ENCODE results near the gene SERPINB5.

The SERPINB5 gene

DNA sequence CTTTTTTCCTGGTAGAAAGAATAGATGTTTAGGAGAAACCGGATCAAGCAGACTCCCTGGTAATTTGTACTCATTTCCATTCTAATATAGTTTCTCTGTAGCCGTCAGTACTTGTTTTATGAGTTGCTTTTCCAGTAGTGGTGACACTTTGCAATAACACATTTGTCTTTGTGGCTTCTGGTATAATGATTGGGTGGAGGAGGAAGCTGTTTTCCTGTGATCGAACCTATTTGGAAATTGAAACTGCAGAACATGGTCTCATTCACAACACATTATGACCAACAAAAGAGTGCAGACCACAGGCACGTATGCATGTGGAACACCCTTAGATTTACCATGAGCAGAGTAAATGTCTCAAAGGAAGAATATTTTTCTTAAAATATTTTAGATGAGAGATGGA is 57.9 kb downstream of the SERPINB5 start:
- Histone ChIP-seq H3K79me2 (ENCODE audit: insufficient read depth, low read length) (no peaks in the 10 kb centered on the region), H3K9me3 (ENCODE audit: insufficient read depth, low read length, severe bottlenecking) (no peaks in the 10 kb centered on the region), H3K9ac (ENCODE audit: low read depth, low read length) (no peak overlapping the region), H3K4me1 (ENCODE audit: insufficient read depth, low read length) (no peaks in the 10 kb centered on the region), H3K27ac (ENCODE audit: low read length) (no peak overlapping the region), H3K27me3 (ENCODE audit: insufficient read depth, low read length, poor library complexity) (peaks cover 10% of the 10 kb centered on the region), H2AFZ (ENCODE audit: low read depth, low read length) (no peak overlapping the region), H3K4me3 (ENCODE audit: low read depth in 1 of 2, low read length in 2 of 2) (no peak overlapping the region), H3K4me2 (ENCODE audit: insufficient read depth, low read length) (no peak overlapping the region), H3K36me3 (ENCODE audit: insufficient read depth, low read length) (no peaks in the 10 kb centered on the region), H4K20me1 (ENCODE audit: insufficient read depth, low read length) (no peaks in the 10 kb centered on the region)
- TF ChIP-seq CTCF (IDR thresholded peaks at IDR 0.05; ENCODE audit: borderline replicate concordance, extremely low read depth, low read length, poor library complexity, severe bottlenecking): no peak
- DNase-seq: no peak
- ATAC-seq (ENCODE audit: insufficient read depth, low read depth): no peak

- H3K4me2 ChIP-seq (ENCODE audit: insufficient read depth, low read length): no peak overlapping the region
- H3K4me1 ChIP-seq (ENCODE audit: insufficient read depth, low read length): no peaks in the 10 kb centered on the region
- H4K20me1 ChIP-seq (ENCODE audit: insufficient read depth, low read length): no peaks in the 10 kb centered on the region
- H2AFZ ChIP-seq (ENCODE audit: low read depth, low read length): no peak overlapping the region
- peaks cover 19% of the 10 kb centered on the region for H3K27me3 ChIP-seq (ENCODE audit: insufficient read depth, low read length, poor library complexity)
- ATAC-seq (ENCODE audit: insufficient read depth, low read depth) (no peak), DNase-seq (no peak)
- no peak overlapping the region for H3K9ac ChIP-seq (ENCODE audit: low read depth, low read length)
- no peaks in the 10 kb centered on the region for H3K79me2 ChIP-seq (ENCODE audit: insufficient read depth, low read length)
- no peaks in the 10 kb centered on the region for H3K9me3 ChIP-seq (ENCODE audit: insufficient read depth, low read length, severe bottlenecking)
- TF ChIP-seq EZH2 (IDR thresholded peaks at IDR 0.05; ENCODE audit: borderline replicate concordance, low read depth, low read length, severe bottlenecking) (no peak), CTCF (IDR thresholded peaks at IDR 0.05; ENCODE audit: borderline replicate concordance, extremely low read depth, low read length, poor library complexity, severe bottlenecking) (no peak)
- no peak overlapping the region for H3K27ac ChIP-seq (ENCODE audit: low read length)
- H3K36me3 ChIP-seq (ENCODE audit: insufficient read depth, low read length): no peaks in the 10 kb centered on the region
- no peak overlapping the region for H3K4me3 ChIP-seq (ENCODE audit: low read depth in 1 of 2, low read length in 2 of 2)
These were observed 63.2 kb downstream of the SERPINB5 start for GRCh38 chr18:63539904-63540510.

- Histone ChIP-seq H3K9ac (ENCODE audit: low read depth, low read length) (no peak within 1 kb of the TSS), H3K9me3 (ENCODE audit: insufficient read depth, low read length, severe bottlenecking) (no peaks in the 10 kb centered on the region), H3K4me3 (ENCODE audit: low read depth in 1 of 2, low read length in 2 of 2) (no peak within 1 kb of the TSS), H3K36me3 (ENCODE audit: insufficient read depth, low read length) (no peaks in the 10 kb centered on the region), H4K20me1 (ENCODE audit: insufficient read depth, low read length) (no peaks in the 10 kb centered on the region), H3K27me3 (ENCODE audit: insufficient read depth, low read length, poor library complexity) (peaks cover 22% of the 10 kb centered on the region), H3K4me1 (ENCODE audit: insufficient read depth, low read length) (no peaks in the 10 kb centered on the region), H2AFZ (ENCODE audit: low read depth, low read length) (no peak within 1 kb of the TSS), H3K4me2 (ENCODE audit: insufficient read depth, low read length) (no peak within 1 kb of the TSS), H3K79me2 (ENCODE audit: insufficient read depth, low read length) (no peaks in the 10 kb centered on the region), H3K27ac (ENCODE audit: low read length) (no peak within 1 kb of the TSS)
- TF ChIP-seq EZH2 (IDR thresholded peaks at IDR 0.05; ENCODE audit: borderline replicate concordance, low read depth, low read length, severe bottlenecking) (no peak), CTCF (IDR thresholded peaks at IDR 0.05; ENCODE audit: borderline replicate concordance, extremely low read depth, low read length, poor library complexity, severe bottlenecking) (no peak)
- ATAC-seq (ENCODE audit: insufficient read depth, low read depth): no peak
- no peak for DNase-seq
These were observed 65.3 kb downstream of the SERPINB5 start, which contains the start of gene SERPINB12 for GRCh38 chr18:63542069-63542468. SERPINB12 (plus strand) TSS chr18:63542369; CDS start chr18:63556160, 13,791 bp downstream.
